ENCODE data around the gene ICA1L.

DNA sequence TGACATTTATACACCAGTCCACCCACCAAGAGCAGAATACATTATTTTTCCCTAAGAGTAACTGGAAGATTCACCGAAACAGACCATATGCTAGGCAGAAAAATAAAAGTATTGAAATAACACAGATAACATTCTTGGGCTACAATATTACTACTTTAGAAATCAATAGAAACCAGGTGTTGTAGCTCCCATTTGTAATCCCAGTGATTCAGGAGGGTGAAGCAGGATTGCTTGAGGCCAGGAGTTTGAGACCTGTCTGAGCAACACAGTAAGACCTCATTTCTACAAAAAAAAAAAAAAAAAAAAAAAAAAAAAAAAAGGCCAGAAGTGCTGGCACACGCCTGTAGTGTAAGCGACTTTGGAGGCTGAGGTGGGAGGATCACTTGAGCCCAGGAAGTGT is 9.6 kb downstream of the ICA1L start:
- TF ChIP-seq, protein P1, sequence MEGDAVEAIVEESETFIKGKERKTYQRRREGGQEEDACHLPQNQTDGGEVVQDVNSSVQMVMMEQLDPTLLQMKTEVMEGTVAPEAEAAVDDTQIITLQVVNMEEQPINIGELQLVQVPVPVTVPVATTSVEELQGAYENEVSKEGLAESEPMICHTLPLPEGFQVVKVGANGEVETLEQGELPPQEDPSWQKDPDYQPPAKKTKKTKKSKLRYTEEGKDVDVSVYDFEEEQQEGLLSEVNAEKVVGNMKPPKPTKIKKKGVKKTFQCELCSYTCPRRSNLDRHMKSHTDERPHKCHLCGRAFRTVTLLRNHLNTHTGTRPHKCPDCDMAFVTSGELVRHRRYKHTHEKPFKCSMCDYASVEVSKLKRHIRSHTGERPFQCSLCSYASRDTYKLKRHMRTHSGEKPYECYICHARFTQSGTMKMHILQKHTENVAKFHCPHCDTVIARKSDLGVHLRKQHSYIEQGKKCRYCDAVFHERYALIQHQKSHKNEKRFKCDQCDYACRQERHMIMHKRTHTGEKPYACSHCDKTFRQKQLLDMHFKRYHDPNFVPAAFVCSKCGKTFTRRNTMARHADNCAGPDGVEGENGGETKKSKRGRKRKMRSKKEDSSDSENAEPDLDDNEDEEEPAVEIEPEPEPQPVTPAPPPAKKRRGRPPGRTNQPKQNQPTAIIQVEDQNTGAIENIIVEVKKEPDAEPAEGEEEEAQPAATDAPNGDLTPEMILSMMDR (IDR thresholded peaks at IDR 0.05; ENCODE audit: low read length), result no peak
- TF ChIP-seq EZH2 (IDR thresholded peaks at IDR 0.05; ENCODE audit: borderline replicate concordance, low read length), result no peak
